Stimulated activated CD4-positive, alpha-beta T cell treated with anti-CD3 and anti-CD28 coated beads, Interleukin-4, amount 100 ng/mL, for 1 hour (primary cell): ENCODE results near the gene PICALM.
A peak's percentile ranks its signal among the peaks of the same experiment; 100 is the strongest.
"Not testable (repeated sequence)": the region's sequence is repeated elsewhere in the genome, so short reads cannot be mapped to it uniquely, and the experiment has no call there.

ENCODE experiments used
- DNase-seq: peaks from one replicate; pipeline ENCODE4 v3.0.0-alpha.2; 2020

Gene PICALM

DNA sequence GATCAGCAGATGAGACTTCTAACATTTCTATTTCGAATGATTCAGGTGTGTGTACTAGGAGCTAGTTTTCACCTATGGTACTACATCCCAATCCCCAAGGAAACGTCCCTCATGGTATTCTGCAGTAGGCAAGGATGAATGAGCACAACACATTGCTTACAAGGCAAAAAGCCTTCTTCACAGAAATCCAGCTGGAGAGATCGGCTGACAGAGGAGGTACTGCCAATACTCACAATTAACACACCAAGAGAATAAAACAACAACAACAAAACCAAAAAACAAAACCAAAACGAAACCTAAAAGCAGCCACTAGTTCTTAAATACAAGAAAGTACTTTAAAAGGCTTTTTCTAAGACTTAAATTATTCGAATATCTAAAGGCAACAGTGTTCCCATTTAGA, 101.4 kb downstream of the PICALM start:
- DNase-seq, result no peak

DNA sequence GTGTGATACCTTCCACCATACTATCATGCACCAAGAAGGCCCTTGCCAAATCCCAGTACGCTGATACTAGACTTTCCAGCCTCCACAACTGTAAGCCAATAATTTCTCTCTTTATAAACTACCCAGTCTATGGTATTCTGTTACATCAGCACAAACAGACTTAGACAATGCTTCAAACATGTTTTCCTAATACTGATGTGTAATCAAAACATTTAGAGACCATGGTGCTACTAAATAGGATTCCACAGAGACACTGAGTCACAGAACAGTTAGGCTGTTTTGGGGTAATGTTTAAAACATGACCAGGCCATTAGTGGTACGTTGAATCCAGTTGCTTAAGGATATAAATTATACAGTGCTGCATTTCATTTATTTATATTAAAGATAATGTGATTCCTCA, 103.7 kb downstream of the PICALM start:
- DNase-seq, result no peak

DNA sequence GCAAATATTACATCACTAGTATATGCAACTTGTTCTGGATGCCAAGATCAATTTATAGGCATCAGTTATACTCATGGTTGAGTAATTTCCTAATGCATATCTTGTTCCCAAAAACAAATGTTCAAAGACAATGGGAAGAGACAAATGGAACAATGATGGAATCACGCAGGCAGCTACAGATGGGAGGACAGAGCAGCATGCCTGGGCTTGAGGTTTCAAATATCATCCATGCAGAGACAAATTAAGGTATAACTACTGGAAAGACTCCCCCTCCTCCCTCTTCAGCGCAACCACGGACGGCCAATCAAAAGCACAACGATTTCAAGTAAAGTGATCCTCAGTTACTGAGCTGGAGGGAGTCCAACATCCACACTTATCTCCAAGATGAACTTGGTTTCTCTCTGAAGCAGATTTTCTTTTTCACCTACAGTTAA, 106.9 kb downstream of the PICALM start:
- no peak for DNase-seq

DNA sequence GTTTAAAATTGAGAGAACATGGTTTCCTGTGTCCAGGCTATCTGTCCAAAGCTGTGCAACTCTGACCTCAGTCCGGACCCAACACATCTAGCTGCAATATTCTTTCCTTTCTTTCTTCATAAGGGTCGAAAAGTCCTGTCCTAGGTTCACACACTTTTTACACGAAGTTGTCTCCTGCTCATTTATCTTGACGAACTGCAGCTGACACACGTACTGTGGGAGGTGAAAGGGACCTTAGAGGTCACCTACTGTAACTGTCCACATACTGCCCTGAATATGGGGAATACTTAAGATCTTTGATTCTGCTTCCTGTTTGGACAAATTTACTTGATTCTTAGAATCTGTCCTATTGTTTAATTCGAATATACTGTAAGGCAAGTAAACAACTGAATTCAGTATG, 107.8 kb downstream of the PICALM start:
- DNase-seq, result no peak

DNA sequence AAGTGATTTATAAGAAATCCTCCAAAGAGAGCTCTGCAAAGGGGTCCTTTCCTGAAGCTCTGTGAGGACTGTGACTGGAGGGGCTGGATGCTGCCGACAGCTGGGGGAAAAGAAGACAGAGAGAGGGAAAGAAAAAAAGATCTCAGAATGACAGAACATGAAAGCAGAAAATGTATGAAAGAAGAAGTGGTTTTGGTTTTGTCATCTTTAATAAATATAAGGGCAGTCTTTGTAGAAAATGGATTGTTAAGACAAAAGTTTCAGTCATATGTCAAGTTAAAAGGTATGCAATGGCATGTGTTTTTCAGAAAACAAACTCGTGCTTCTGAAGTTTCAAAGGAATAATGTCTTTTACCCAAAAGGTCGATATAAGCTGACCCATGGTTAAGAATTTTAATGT, 108.2 kb downstream of the PICALM start:
- DNase-seq, result no peak

DNA sequence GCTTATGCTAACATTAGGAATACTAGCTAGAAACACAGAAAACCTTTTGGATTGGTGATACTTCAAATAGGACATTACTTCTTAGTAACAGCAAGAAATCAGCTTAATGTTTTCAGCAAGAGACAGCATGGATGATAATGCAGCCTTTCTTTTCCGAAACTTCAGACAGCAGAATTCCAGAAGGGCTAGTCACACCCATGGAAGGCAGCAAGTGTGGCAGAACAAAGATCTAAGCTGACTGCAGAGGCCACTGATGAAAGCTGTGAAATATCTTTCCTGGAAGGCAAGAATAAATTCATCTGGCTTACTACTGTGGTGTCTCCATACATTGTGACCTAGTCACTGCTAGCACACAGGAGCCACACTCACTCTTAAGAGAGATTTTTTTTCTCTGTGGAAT, 113.4 kb downstream of the PICALM start:
- no peak for DNase-seq

DNA sequence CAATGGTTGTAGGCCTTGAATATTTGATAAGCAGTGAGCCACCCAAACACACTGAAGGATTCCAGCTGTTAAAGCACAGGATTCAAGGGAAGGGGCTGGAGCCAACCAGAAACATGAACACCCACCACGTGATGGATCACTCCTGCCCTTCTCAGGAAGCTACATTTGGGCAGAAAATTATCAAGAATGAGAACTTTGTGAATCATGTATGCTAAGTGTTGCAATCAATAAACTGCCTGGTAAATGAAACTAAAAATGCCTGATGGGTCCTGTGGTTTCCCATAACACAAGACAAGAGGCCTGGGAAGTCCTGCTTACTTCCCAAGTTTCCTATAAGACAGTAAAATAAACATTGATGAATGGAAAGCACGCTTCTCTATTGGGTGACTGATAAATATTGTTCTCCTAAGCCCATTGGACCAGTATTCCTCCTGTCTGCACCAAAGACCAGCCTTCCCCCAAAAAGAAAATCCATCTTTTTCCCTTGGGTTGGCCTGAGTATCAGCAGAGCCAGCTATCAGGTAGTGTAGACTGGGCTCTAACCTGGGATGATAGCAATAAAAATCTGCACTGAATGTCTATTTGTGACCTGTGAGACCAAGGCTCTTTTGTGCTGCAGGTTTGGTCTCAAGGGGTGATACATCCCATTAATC, 115.3 kb downstream of the PICALM start:
- DNase-seq, result no peak

DNA sequence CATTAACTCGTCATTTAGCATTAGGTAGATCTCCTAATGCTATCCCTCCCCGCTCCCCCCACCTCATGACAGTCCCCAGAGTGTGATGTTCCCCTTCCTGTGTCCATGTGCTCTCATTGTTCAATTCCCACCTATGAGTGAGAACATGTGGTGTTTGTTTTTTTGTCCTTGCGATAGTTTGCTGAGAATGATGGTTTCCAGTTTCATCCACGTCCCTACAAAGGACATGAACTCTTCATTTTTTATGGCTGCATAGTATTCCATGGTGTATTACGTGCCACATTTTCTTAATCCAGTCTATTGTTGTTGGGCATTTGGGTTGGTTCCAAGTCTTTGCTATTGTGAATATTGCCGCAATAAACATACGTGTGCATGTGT, 116.8 kb downstream of the PICALM start:
- DNase-seq, result not testable (repeated sequence)

DNA sequence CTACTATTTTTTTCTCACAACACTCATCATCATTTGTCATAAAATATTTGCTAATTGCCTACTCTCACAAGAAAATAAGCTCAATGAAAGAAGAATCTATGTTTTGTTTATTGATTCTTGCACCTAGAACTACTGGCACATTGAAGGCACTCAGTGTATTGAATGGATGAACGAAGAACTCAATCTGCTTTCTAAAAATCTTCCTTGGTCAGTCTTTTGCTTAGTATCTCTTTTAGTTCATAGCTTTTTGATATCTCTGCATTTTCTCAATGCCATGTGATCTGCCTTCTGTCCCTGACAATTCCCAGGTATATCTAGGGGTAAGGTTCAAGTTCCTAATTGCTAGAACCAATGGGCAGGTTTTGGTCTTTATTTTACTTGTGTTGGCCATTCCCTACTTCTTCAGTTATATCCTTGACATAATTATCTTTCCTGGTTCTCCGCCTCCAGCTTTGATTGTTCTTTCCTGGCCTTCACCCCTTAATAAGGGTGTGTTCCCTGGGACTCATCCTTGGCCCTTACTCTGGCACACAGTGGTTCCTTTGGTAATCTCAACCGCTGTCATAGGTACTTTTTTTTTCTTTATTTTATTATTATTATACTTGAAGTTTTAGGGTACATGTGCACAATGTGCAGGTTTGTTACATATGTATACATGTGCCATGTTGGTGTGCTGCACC, 117.3 kb downstream of the PICALM start:
- DNase-seq, result no peak

DNA sequence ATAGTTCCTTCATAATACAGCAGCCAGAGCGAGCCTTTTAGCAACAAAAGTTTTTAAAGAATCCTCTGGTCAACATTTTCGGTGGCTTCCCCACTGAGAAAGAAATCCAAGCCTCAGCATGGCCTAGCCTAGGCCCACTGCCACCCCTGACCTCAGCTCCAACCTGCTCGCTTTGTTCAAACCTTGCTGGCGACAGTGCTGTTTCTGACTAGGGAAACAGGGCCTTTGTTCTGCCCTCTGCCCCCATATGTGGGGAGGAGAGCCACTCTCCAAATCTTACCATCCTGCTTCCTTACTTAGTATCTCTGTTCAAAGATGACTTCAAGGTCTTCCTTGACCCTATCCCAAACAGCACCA, 117.9 kb downstream of the PICALM start:
- DNase-seq, result no peak

DNA sequence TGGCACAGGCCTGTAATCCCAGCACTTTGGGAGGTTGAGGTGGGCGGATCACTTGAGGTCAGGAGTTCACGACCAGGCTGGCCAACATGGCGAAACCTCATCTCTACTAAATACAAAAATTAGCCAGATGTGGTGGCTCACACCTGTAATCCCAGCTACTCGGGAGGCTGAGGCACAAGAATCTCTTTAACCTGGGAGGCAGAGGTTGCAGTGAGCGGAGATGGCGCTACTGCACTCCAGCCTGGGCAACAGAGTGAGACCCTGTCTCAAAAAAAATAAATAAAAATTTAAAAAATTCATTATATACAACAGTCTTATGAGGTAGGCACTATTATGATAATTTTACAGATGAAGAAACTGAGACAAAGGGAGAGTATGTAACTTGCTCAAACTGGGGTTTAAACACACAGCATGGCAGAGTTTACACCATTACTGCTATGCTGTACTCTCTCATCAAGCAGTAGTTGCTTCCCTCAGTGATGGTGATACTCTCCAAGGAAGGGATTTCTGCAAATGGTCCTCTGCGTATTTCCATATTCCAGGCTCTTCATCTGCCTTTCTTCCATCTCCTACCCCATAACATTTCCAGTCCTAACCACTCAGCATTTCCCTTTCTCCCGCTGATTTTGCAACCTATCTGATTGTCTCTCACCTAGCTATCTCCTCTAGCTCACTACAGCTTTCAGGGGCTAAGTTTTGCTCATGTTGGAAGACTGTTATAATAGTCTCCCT, 118.4 kb downstream of the PICALM start:
- no peak for DNase-seq

DNA sequence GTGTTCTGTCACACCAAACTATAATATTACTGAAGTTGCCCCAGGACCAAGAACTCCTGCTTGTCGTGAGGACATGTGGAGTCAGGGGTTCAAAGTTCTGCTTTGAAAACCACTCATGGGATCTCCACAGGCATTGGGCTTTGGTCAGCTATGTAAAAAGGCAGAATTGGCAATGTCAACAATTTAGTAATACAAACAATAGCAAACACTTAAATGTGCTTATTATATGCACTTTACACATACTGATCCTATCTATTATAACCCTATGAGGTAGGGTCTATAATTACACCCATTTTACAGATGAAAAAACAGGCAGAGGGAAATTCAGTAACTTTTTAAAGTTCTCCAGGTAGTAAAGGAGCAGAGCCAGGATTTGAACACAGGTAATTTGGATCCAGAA, 119.1 kb downstream of the PICALM start:
- DNase-seq, result no peak

DNA sequence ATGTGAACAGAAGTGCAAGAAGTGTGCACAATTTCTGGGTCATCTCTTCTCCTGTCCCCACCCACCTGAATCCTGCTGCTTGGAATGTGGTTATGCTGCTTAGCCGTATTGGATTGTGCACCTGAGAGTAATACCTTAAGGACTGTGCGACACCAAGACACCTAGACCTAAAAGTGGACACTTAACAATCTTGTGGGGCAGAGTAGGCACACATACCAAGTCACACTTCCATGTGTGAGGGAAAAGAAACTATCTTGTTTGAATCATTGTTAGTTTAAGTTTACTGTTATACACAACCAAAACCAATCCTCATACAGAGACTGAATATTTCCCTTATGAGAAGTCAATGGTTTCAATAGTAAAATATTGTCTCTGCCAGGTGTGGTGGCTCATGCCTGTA, 120.0 kb downstream of the PICALM start:
- no peak for DNase-seq

DNA sequence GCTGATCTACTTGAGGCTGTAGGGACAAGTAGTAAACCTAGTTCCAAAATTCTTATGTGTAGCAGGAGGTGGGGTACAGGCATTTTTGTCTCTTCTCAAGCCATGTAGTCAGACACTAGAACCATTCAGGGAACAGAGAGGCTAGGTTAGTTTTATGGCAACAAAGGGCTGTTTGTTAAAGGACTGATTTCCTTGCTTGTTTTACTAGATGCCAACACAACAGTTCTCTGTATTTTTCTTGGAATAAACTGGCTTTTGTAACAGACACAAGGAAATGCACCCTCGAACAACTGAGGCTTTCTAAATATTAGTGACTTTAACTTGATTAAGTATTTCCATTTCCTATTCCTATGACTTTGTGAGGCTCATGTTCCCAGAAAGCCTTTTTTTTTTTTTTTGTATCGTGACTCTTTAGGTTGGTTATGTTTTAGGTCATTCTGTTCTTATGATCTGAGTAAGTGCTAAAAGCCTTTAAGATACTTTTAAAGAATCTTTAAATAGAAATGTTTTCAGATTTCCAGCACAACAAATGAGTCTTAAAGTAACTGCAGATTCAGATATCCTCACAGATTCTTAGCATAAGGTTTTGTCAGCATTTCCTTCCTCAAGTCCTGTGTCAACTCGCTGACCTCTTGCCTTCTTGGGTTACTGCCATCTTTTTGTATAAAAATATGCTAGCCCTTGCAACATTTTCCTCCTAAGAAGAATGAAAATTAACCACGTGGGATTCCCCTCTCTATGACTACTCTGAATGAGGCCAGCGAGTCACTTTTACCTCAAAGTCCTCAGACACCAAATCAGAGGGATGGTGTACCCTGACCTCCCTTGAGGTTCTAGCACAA, 121.2 kb downstream of the PICALM start:
- DNase-seq, result no peak

DNA sequence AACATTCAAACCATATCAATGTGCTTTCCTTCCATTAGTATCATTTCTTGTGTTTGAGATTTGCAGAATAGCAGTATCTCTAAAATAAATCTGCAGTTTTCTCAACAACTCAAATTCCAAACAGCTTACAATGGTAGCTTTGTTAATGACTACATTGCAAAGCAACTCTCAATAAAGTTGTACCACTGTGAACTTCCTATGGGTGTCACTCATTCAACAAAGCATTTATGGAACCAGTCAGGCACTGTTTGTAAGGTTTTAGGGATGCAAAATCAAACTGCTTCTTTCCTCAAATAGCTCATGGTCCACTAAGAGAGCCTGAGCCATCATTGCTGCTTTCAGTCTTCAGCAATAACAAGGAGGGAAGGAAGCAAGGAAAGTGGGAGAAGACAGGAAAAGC, 122.7 kb downstream of the PICALM start:
- no peak for DNase-seq

DNA sequence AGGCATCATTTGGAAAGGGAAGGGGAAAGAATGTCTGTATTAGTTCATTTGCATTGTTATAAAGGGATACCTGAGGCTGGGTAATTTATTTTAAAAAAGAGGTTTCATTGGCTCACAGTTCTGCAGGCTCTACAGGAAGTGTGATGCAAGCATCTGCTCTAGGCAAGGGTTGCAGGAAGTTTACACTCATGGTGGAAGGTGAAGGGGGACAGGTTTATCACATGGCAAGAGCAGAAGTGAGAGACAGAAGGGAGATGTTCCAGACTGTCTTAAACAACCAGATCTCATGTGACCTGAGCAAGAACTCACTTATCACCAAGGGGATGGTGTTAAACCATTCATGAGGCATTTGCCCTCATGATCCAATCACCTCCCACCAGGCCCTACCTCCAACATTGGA, 123.1 kb downstream of the PICALM start:
- DNase-seq, result no peak

DNA sequence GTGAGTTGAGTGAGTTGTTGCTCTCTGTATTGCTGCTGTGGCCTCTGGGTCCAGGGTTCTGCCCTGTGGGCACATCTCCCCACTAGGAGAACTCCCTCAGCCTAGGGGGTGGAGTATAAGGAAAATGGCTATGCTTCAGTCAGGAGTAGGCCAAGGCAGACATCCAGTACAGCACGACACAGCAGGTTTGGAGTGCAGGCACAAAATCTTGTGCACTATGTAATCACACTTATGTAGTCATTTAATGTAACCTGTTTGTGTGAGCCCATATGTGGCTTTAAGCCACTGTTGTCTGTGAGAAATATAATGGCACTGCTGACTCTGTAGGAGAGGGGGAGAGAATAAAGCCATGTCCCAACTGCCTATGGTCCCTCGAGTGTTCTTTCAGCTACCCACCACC, 123.6 kb downstream of the PICALM start:
- DNase-seq, result no peak

DNA sequence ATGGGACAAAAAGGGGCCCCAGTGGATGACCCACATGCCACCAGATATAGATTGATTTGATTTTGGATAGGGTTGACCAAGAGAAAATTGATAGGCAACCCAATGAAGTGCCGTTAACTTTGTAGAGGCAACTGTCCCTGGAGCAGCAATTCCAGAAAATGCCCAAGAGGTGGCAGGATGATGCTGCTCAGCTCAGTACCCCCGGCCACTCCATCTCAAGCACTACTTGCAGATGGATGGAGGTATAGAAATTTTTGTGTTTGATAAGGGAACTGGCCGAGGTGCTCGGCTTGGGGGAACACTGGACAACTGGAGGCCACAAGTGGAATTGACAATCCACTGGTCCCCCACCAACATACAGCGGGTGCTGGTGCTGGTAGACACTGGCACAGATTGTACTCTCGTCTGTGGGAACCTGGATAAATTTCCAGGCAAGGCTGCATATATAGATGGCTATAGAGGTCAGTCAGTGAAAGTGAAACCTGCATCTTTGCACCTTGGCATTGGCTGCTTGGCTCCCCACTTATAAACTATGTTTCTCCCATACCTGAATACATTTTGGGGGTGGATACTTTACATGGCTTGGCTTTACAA, 127.4 kb downstream of the PICALM start:
- DNase-seq, result peak; percentile 13

DNA sequence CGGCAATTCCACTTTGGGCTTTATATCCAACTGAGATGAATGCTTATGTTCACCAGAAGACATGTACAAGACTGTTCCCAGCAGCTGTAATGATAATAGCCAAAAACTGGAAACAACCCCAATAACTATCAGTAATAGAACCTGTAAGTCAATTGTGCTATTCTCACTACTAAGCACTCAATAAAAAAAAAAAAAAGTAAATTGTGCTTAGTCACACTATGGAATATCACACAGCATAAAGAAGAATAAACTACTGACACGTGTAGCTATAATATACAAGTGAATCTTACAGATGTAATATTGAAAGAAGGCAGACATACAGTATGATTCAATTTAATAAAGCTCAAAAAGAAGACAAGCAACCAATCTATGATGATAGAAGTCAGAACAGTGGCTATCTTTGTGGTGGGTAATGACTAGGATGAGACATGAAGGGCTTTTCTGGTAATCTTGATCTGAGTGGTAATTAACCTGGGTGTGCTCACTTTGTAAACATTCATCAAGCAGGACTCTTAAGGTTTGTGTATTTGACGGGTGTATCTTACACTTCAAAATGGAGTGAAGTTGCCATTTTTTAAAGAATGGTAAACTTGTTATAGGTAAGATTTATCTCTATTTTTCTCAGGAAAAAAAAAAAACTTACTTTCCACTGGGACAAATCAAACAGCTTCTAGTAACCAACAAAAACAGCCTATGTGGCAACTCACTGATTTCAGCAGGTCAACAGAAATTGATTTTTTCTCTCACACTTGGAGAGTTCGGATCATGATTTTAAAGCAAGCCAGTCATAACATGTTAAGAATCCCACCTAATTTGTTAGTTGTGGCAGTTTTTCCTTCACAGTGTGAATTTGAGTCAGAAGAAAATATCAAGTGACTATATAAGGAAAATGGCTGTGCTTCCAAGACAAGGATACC, 129.5 kb downstream of the PICALM start:
- no peak for DNase-seq

DNA sequence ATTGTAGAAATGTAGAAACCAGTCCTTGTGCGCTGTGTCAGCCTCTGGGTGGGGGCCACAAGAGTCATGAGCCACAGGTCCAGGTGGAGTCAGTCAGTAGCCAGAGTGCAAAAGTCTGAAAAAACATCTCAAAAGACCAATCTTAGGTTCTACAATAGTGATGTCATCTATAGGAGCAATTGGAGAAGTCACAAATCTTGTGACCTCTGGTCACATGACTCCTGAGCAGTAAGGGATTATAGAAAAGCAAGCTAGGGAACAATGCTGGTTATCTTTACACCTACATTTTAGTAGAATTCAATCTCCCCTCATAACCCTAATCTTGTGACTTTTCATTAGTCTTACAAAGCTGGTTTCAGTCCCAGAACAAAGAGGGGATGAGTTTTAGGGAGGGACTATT, 131.0 kb downstream of the PICALM start:
- no peak for DNase-seq

DNA sequence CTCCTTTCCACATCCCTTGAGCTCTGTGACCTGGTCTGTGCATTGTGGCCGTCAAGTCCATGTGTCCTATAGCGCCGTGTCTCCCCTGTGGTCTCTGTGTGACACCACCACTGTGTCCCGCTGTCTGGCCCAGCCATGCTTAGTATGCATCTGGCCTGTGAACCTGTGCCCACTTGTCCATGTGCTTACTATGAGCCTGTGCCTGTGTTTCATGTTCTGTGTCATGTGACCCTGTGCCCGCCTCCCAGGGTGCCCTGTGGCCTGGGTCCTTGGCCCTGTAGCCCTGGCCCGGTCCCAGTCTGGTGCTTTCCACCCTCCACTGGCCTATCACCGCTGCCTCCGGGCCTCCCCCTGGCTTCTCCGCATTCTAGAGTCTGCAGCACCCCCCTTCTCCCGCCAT, 133.1 kb downstream of the PICALM start:
- DNase-seq, result no peak

DNA sequence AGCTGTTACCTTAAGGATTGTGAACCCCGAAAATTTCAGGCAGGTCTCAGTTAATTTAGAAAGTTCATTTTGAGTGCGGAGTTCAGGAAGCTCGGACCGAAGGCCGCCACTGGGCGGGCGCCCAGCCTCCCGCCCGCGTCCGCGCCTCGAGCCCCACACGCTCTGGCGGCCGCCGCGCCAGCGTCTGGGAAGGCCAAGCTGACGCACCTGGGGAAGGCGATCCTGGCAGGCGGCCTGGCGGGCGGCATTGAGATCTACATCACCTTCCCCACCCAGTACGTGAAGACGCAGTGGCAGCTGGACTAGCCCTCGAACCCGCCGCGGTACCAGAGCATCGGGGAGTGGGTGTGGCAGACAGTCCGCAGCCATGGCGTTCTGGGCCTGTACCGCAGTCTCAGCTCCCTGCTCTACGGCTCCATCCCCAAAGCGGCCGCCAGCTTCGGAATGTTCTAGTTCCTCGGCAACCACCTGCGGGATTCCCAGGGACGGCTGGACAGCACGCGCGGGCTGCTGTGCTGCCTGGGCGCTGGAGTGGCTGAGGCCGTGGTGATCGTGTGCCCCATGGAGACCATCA, 134.2 kb downstream of the PICALM start:
- no peak for DNase-seq
